A549 (cell line): ENCODE measurements around the gene PRAME. TPM values are rescaled to one million over a fixed set of nuclear protein-coding genes. Genes with fewer than 3 reads are reported as not detected.

ENCODE experiments used
- ATAC-seq, 2 experiments: fragments of 200-7000 bp in 1 of 2; fragments of >200 bp in 1 of 2; cut with Nextera tagmentation in 1 of 2; cut with Tn5 transposase in 1 of 2; 3 replicates each; pipeline versions ENCODE4 v1.8.0 to v1.9.1; 2018 to 2020; ENCODE audit warnings: mild to moderate bottlenecking in 1 of 2, moderate library complexity in 1 of 2
- CTCF ChIA-PET: fragments of 300-600 bp; sonication (Branson Sonifier 250); formaldehyde crosslinking; extraction: SDS; loops from one replicate; lab custom pipeline; 2021; ENCODE audit warnings: antibody characterized with exemption, inconsistent platforms; lab: Yijun Ruan, JAX
- POLR2A ChIA-PET: fragments of 350-600 bp; formaldehyde crosslinking; extraction: SDS; loops from one replicate; lab custom pipeline; 2021; ENCODE audit warnings: antibody characterized with exemption, inconsistent platforms; lab: Yijun Ruan, JAX
- DNase-seq, 2 experiments: peaks; one replicate each; pipeline versions ENCODE4 v3.0.0 to v3.0.0-alpha.2; 2011 to 2016; ENCODE audit warnings: low read depth in 1 of 2, low spot score in 1 of 2
- FAIRE-seq: peaks from 2 replicates; lab custom pipeline; 2011; peaks lifted over from hg19 to GRCh38; lab: Jason Lieb, UNC
- H3K27ac ChIP-seq, 2 experiments: fragments of >200 bp; sonication (Bioruptor Twin); formaldehyde crosslinking; 3 replicates each; pipeline ENCODE4 v1.5.1; 2016 to 2017
- H3K4me1 ChIP-seq: fragments of >200 bp; sonication (Bioruptor Twin); formaldehyde crosslinking; 3 replicates; pipeline ENCODE4 v1.6.1; 2016
- H3K4me2 ChIP-seq: fragments of >200 bp; sonication (Bioruptor Twin); formaldehyde crosslinking; 3 replicates; pipeline ENCODE4 v1.6.1; 2016
- H3K4me3 ChIP-seq: fragments of >200 bp; sonication (Bioruptor Twin); formaldehyde crosslinking; 3 replicates; pipeline ENCODE4 v1.5.1; 2016
- H3K9me3 ChIP-seq: fragments of >200 bp; sonication (Bioruptor Twin); formaldehyde crosslinking; 3 replicates; pipeline ENCODE4 v1.6.1; 2016
- ATOH8 ChIP-seq: fragments of 250-450 bp; sonication (Bioruptor Pico); IDR thresholded peaks from 2 replicates; pipeline ENCODE4 v1.5.0; 2020; ENCODE audit warnings: low read depth, mild to moderate bottlenecking, moderate library complexity
- BCL3 ChIP-seq: fragments of >200 bp; sonication (Bioruptor Twin); formaldehyde crosslinking; IDR thresholded peaks from 3 replicates; pipeline ENCODE4 v1.6.1; 2016
- CBX2 ChIP-seq: fragments of 200-600 bp; sonication (generic); IDR thresholded peaks from 2 replicates; pipeline ENCODE4 v1.6.1; 2016; ENCODE audit warnings: low read depth, mild to moderate bottlenecking, borderline replicate concordance
- CHD2 ChIP-seq: fragments of 150-350 bp; IDR thresholded peaks from 2 replicates; pipeline ENCODE4 v1.6.1; 2014; ENCODE audit warnings: low read length; ENCODE audit not compliant: partially characterized antibody
- CHD4 ChIP-seq: fragments of 200-600 bp; sonication (generic); IDR thresholded peaks from 2 replicates; pipeline ENCODE4 v1.6.1; 2016; ENCODE audit warnings: antibody characterized with exemption, mild to moderate bottlenecking, borderline replicate concordance
- EHF ChIP-seq: fragments of 250-450 bp; sonication (Bioruptor Pico); IDR thresholded peaks from 2 replicates; pipeline ENCODE4 v1.5.0; 2020; ENCODE audit warnings: mild to moderate bottlenecking
- EHMT2 ChIP-seq: fragments of 200-600 bp; sonication (generic); IDR thresholded peaks from 2 replicates; pipeline ENCODE4 v1.6.1; 2016; ENCODE audit warnings: antibody characterized with exemption, low read depth, mild to moderate bottlenecking, moderate library complexity
- ELK1 ChIP-seq: fragments of 150-350 bp; IDR thresholded peaks from 2 replicates; pipeline ENCODE4 v1.6.1; 2014; ENCODE audit warnings: low read depth, mild to moderate bottlenecking, low read length
- FOXS1 ChIP-seq: fragments of 250-450 bp; sonication (Bioruptor Pico); IDR thresholded peaks from 2 replicates; pipeline ENCODE4 v1.5.0; 2020; ENCODE audit warnings: mild to moderate bottlenecking, moderate library complexity
- HEYL ChIP-seq: fragments of 250-450 bp; sonication (Bioruptor Pico); IDR thresholded peaks from 2 replicates; pipeline ENCODE4 v1.8.0; 2021; ENCODE audit warnings: mild to moderate bottlenecking, moderate library complexity
- HOXB5 ChIP-seq: fragments of 250-450 bp; sonication (Bioruptor Pico); IDR thresholded peaks from 2 replicates; pipeline ENCODE4 v1.5.0; 2020; ENCODE audit warnings: mild to moderate bottlenecking, moderate library complexity
- JUN ChIP-seq, 2 experiments: fragments of >200 bp; sonication (Bioruptor Twin); formaldehyde crosslinking; IDR thresholded peaks; 2 replicates in 1 of 2; 3 replicates in 1 of 2; pipeline ENCODE4 v1.6.1; 2016 to 2017
- JUNB ChIP-seq: fragments of >200 bp; sonication (Bioruptor Twin); formaldehyde crosslinking; IDR thresholded peaks from 2 replicates; pipeline ENCODE4 v1.6.1; 2016
- MAFK ChIP-seq: fragments of 450-650 bp; IDR thresholded peaks from 2 replicates; pipeline ENCODE4 v1.6.1; 2014; ENCODE audit not compliant: partially characterized antibody
- MAX ChIP-seq: IDR thresholded peaks from 2 replicates; pipeline ENCODE4 v1.6.1; 2012
- MYC ChIP-seq: IDR thresholded peaks from 2 replicates; pipeline ENCODE4 v1.6.1; 2012; ENCODE audit warnings: mild to moderate bottlenecking, inconsistent platforms, low read length, improper control_type of control experiment, borderline replicate concordance
- NPAS2 ChIP-seq: fragments of 250-450 bp; sonication (Bioruptor Pico); IDR thresholded peaks from 2 replicates; pipeline ENCODE4 v1.8.0; 2022; ENCODE audit warnings: mild to moderate bottlenecking, moderate library complexity, borderline replicate concordance
- POLR2A ChIP-seq: IDR thresholded peaks from 2 replicates; pipeline ENCODE4 v1.6.1; 2012; ENCODE audit warnings: mild to moderate bottlenecking, low read length
- RCOR1 ChIP-seq: fragments of 150-350 bp; IDR thresholded peaks from 2 replicates; pipeline ENCODE4 v1.6.1; 2014; ENCODE audit warnings: antibody characterized with exemption, low read length, low read depth
- TP53 ChIP-seq: fragments of 250-450 bp; sonication (Bioruptor Pico); IDR thresholded peaks from 2 replicates; pipeline ENCODE4 v1.5.0; 2021; ENCODE audit warnings: mild to moderate bottlenecking, moderate library complexity
- USF2 ChIP-seq: fragments of 450-650 bp; IDR thresholded peaks from 2 replicates; pipeline ENCODE4 v1.6.1; 2014; ENCODE audit warnings: antibody characterized with exemption
- ZC3H11A ChIP-seq: fragments of 450-650 bp; IDR thresholded peaks from 2 replicates; pipeline ENCODE4 v1.6.1; 2014; ENCODE audit warnings: antibody characterized with exemption, mild to moderate bottlenecking
- ZSCAN20 ChIP-seq: fragments of 250-450 bp; sonication (Bioruptor Pico); IDR thresholded peaks from 2 replicates; pipeline ENCODE4 v1.8.0; 2022; ENCODE audit warnings: mild to moderate bottlenecking, moderate library complexity
- WGBS: methylation state at CpG from one replicate; pipeline ENCODE4 v1.1.6; 2017; ENCODE audit errors: missing lambda C conversion rate; 5-methylcytosine and 5-hydroxymethylcytosine counted together
- polyA plus RNA-seq, 4 experiments: library from polyadenylated mRNA; depleted of rRNA in 3 of 4; stranded (reverse); fragments of >200 nt; fragmentation: RNase III in 1 of 4; extraction: RNeasy Plus Mini Kit Qiagen cat#74134 plus additional on column Dnase treatment in 1 of 4; gene quantifications; 2 replicates in 3 of 4; 3 replicates in 1 of 4; pipeline ENCODE4 v1.2.3, GENCODE V29; 2011 to 2017
- TF ChIP-seq, protein P1 (sequence below): IDR thresholded peaks from 2 replicates; pipeline ENCODE4 v1.6.1; 2012; ENCODE audit warnings: low read depth, borderline replicate concordance

PRAME gene
- polyA plus RNA-seq, 2 of the 4 experiments (the other 2 are of a cell fraction) = 130 to 173 TPM

DNA sequence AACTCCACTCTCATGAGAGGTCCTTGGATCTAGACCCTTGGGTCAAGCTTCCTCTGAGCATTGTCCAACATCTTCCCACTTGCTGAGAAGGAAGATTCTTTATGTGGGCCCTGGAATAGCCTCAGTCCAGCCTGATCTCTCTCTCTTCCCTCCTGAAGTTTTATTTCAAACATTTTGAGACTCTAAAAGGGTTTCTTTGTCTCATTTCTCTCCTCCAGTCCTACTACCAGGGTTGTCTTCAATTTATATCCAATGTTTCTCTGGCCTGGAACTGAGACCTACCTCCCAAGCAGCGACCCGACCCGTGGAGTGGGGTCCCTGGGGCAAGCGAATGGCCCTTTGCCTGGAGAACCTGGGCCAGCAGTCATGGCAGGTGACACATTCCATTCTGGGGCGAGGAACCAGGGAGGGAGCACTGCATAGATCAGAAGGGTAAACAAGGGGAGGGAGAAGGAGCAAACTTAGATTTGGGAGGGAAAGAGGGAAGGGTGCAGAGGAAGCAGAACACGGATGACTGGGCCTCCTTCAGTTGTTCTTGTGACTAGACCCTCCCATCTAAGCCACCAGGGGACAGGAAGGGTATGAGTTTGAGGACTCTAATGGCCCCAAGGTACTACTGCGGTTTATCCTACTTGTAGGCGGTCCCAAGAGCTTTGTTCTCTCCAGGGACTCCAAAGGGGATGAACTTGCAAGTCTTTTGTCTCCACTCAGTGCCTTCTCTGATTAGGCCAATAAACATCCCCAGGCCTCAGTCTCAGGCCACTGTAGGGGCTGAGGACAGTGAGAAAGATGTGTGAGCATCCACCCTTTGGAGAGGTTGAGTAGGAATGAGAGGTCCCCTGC, 14.2 kb upstream of the PRAME start:
- 26% methylated on average over 8 of the region's 8 CpGs for WGBS
- FAIRE-seq = no peak
- TF ChIP-seq JUNB (no peak), HOXB5 (CRISPR knock-in tag) (no peak), CHD4 (no peak), USF2 (no peak), BCL3 (no peak), MYC (no peak), CBX2 (no peak), ELK1 (no peak), MAFK (no peak), RCOR1 (no peak), EHMT2 (no peak), ZSCAN20 (CRISPR knock-in tag) (no peak), ZC3H11A (no peak)
- TF ChIP-seq, protein P1, sequence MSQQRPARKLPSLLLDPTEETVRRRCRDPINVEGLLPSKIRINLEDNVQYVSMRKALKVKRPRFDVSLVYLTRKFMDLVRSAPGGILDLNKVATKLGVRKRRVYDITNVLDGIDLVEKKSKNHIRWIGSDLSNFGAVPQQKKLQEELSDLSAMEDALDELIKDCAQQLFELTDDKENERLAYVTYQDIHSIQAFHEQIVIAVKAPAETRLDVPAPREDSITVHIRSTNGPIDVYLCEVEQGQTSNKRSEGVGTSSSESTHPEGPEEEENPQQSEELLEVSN = no peak
- CTCF ChIA-PET = interaction anchor here (1.1 to 4.5 kb wide), 4 partner anchors 13 to 31 kb away, joined by 3 to 22 read pairs (median 6); partner anchors contain the start of gene PRAME
- Histone ChIP-seq H3K27ac (no peak overlapping the region), H3K4me2 (no peak overlapping the region), H3K4me1 (no peaks in the 10 kb centered on the region), H3K4me3 (no peak overlapping the region), H3K9me3 (no peaks in the 10 kb centered on the region)
- POLR2A ChIA-PET = no interaction called here
- no peak for DNase-seq
- ATAC-seq = no peak

DNA sequence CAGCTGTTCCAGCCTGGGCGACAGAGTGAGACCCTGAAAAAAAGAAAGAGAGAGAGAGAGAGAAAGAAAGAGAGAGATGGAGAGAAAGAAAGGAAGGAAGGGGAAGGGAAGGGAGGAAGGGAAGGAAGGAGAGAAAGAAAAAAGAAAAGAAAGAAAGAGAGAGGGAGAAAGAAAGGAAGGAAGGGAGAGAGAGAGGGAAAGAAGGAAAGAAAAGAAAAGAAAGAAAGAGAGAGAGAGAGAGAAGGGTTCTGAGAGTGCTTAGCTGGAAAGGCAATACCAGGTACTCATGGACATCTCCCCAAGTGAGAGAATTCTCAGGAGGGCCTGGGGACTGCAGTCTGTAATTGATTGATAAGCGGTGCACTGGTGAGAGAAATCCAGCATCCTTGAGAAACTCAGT, 12.8 kb upstream of the PRAME start:
- no peaks in the 10 kb centered on the region for H3K9me3 ChIP-seq
- ATAC-seq (no peak), FAIRE-seq (no peak), DNase-seq (no peak)
- 75% methylated on average over 2 of the region's 2 CpGs for WGBS
- no peak overlapping the region for H3K4me3 ChIP-seq
- H3K27ac ChIP-seq = no peak overlapping the region
- ChIA-PET POLR2A (no interaction called here), CTCF (interaction anchor here (0.6 to 4.5 kb wide), 5 partner anchors 13 to 384 kb away, joined by 3 to 22 read pairs (median 3); partner anchors contain the start of gene PRAME)
- TF ChIP-seq HEYL (CRISPR knock-in tag) = no peak
- no peak for TF ChIP-seq ATOH8 (CRISPR knock-in tag)
- no peak for TF ChIP-seq CHD2
- no peak for TF ChIP-seq MAX
- TF ChIP-seq RCOR1 = no peak
- TF ChIP-seq POLR2A = no peak
- TF ChIP-seq EHMT2 = no peak
- no peak for TF ChIP-seq JUN (IDR thresholded peaks at IDR 0.05)
- TF ChIP-seq NPAS2 (CRISPR knock-in tag) = no peak
- no peak for TF ChIP-seq FOXS1 (CRISPR knock-in tag)
- TF ChIP-seq TP53 (CRISPR knock-in tag) = no peak
- TF ChIP-seq, protein P1 = no peak
- TF ChIP-seq EHF (CRISPR knock-in tag) = no peak
- H3K4me1 ChIP-seq = no peaks in the 10 kb centered on the region
- H3K4me2 ChIP-seq = no peak overlapping the region
